Ovary (tissue), 3 donors: Measurements from ENCODE around the gene ADORA3.

ENCODE experiments used
- EP300 ChIP-seq: sonication (generic); formaldehyde crosslinking; IDR thresholded peaks from one replicate; pipeline ENCODE4 v1.6.1; 2017; ENCODE audit warnings: antibody characterized with exemption
- TF ChIP-seq, protein P1 (sequence below), 3 donors: fragments of 450-650 bp in 2 of 3; fragments of 200-600 bp in 1 of 3; IDR thresholded peaks; one replicate each; pipeline versions ENCODE4 v1.5.1 to v1.8.0; 2016 to 2022; ENCODE audit warnings: antibody characterized with exemption in 3 of 3, mild to moderate bottlenecking in 1 of 3
- donor health status: DM: no; HTN: no; CAD: no.

DNA sequence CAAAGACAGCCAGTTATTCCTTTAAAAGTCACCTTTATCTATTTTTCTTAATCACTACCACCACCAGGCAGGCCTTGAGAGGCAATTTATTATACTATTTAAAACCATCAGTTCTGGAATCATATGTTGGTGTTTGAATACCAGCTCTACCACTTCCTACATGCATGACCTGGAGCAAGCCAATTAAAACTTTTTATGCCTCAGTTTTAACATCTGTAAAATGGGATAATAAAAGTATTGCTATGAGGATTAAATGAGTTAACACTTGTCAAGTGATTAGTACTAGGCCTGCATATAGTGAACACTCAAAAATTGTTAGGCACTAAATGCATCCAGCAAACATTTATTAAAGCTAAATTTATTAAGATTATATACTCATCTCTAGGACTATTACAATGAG is 49.2 kb upstream of the ADORA3 start:
- TF ChIP-seq, protein P1, sequence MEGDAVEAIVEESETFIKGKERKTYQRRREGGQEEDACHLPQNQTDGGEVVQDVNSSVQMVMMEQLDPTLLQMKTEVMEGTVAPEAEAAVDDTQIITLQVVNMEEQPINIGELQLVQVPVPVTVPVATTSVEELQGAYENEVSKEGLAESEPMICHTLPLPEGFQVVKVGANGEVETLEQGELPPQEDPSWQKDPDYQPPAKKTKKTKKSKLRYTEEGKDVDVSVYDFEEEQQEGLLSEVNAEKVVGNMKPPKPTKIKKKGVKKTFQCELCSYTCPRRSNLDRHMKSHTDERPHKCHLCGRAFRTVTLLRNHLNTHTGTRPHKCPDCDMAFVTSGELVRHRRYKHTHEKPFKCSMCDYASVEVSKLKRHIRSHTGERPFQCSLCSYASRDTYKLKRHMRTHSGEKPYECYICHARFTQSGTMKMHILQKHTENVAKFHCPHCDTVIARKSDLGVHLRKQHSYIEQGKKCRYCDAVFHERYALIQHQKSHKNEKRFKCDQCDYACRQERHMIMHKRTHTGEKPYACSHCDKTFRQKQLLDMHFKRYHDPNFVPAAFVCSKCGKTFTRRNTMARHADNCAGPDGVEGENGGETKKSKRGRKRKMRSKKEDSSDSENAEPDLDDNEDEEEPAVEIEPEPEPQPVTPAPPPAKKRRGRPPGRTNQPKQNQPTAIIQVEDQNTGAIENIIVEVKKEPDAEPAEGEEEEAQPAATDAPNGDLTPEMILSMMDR (IDR thresholded peaks at IDR 0.05): no peak
- no peak for TF ChIP-seq EP300
